LHCN-M2 (cell line): Measurements from ENCODE around the gene SDR42E2. TPM values are rescaled to one million over a fixed set of nuclear protein-coding genes. Genes with fewer than 3 reads are reported as not detected.

Experiments
- total RNA-seq: library from RNA; depleted of rRNA; stranded (reverse); fragments of >200 nt; gene quantifications from 2 replicates; pipeline ENCODE4 v1.2.3, GENCODE V29; 2014; rRNA removed

SDR42E2 gene
- total RNA-seq, 1 experiment from 2014 or later = not detected

Other genes with a start within 250 kb of the SDR42E2 start
- 118 and 134 TPM in 2 replicates for gene UQCRC2, start 209.1 kb upstream of the SDR42E2 start, total RNA-seq
- not detected in 2 replicates for gene PDZD9, start 161.4 kb upstream of the SDR42E2 start, total RNA-seq
- gene MOSMO, start 154.4 kb upstream of the SDR42E2 start, total RNA-seq = 17.2 and 24.4 TPM in 2 replicates
- gene VWA3A, start 70.0 kb upstream of the SDR42E2 start, total RNA-seq = not detected in 2 replicates
- gene EEF2K, start 43.8 kb downstream of the SDR42E2 start, total RNA-seq = 15.1 and 16.1 TPM in 2 replicates
- gene POLR3E, start 134.9 kb downstream of the SDR42E2 start, total RNA-seq = 26.6 and 38.2 TPM in 2 replicates
- gene CDR2, start 212.1 kb downstream of the SDR42E2 start, total RNA-seq = 21.7 and 24.2 TPM in 2 replicates